Mesodermal cell (in vitro differentiated cells): ENCODE measurements around the gene IDH3G.
A peak's percentile ranks its signal among the peaks of the same experiment; 100 is the strongest.

ENCODE experiments used
- H3K27ac ChIP-seq: 2 replicates; pipeline ENCODE4 v1.7.0; 2013; ENCODE audit warnings: mild to moderate bottlenecking, low read depth, low read length, moderate library complexity; ENCODE audit not compliant: severe bottlenecking
- H3K36me3 ChIP-seq: 2 replicates; pipeline ENCODE4 v1.7.1; 2013; ENCODE audit warnings: mild to moderate bottlenecking, low read length, moderate library complexity; ENCODE audit not compliant: control insufficient read depth, insufficient read depth
- H3K4me1 ChIP-seq: one replicate; pipeline ENCODE4 v1.7.1; 2013; ENCODE audit warnings: mild to moderate bottlenecking, low read length; ENCODE audit not compliant: insufficient read depth, control insufficient read depth, poor library complexity, severe bottlenecking
- H3K4me3 ChIP-seq: 2 replicates; pipeline ENCODE4 v1.7.0; 2013; ENCODE audit warnings: low read length, control low read depth, mild to moderate bottlenecking; ENCODE audit not compliant: insufficient read depth, poor library complexity, severe bottlenecking; ENCODE audit errors: extremely low read depth
- H3K9me3 ChIP-seq: 2 replicates; pipeline ENCODE4 v1.7.1; 2013; ENCODE audit warnings: mild to moderate bottlenecking, low read length, moderate library complexity; ENCODE audit not compliant: control insufficient read depth
- WGBS, 2 experiments: methylation state at CpG; one replicate each; pipeline ENCODE4 v1.1.5; 2013; ENCODE audit warnings: missing lambda C conversion rate in 2 of 2; ENCODE audit not compliant: insufficient coverage in 2 of 2; 5-methylcytosine and 5-hydroxymethylcytosine counted together

The IDH3G gene

DNA sequence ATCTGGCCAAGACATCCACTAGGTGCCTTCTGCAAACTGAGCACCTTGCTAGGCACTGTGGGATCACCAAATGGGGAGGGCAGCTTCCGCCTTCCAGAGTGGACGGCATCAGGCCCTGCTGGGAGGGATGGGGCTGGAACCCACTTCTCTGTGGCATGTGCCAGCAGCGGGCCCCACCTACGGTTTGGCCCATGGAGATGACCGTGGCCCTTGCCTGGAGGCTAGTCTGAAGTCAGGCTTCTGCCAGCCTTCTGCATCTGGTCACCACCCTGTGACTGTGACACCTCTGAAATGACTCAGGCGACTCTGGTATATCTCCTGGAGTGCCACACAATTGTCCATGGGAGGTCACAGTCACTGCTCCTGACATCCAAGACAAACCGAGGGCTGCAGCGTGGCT, 7.5 kb upstream of the IDH3G start:
- H3K9me3 ChIP-seq: no peaks in the 10 kb centered on the region
- H3K27ac ChIP-seq: no peak overlapping the region
- peaks cover 22% of the 10 kb centered on the region for H3K36me3 ChIP-seq
- no peaks in the 10 kb centered on the region for H3K4me1 ChIP-seq
- H3K4me3 ChIP-seq: no peak overlapping the region
- WGBS, 2 experiments: 89 to 91% methylated on average over 3 to 6 of the region's 8 CpGs

DNA sequence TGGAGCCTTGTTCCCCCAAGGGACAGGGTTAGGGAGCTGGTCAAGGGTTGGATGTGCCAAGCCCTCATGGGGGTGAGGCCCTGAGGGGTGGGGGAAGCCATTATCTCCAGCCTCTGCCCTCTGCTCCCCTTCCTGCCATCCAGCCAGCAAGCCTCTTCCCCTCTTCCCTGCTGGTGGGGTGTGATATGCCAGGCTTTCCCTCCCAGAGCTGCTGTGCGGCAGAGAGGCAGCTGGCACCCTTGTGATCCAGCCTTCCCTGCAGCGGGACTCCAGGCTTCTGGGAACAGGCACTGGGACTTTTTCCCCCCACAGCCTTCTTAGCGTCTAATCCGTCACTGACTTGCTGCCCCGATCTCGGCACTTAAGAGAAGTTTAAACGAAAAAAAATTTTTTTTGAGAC, 6.6 kb upstream of the IDH3G start:
- Histone ChIP-seq H3K36me3 (peaks cover 30% of the 10 kb centered on the region), H3K9me3 (no peaks in the 10 kb centered on the region), H3K27ac (no peak overlapping the region), H3K4me3 (no peak overlapping the region), H3K4me1 (no peaks in the 10 kb centered on the region)
- WGBS, 2 experiments: 80 to 96% methylated on average over 1 to 4 of the region's 7 CpGs

DNA sequence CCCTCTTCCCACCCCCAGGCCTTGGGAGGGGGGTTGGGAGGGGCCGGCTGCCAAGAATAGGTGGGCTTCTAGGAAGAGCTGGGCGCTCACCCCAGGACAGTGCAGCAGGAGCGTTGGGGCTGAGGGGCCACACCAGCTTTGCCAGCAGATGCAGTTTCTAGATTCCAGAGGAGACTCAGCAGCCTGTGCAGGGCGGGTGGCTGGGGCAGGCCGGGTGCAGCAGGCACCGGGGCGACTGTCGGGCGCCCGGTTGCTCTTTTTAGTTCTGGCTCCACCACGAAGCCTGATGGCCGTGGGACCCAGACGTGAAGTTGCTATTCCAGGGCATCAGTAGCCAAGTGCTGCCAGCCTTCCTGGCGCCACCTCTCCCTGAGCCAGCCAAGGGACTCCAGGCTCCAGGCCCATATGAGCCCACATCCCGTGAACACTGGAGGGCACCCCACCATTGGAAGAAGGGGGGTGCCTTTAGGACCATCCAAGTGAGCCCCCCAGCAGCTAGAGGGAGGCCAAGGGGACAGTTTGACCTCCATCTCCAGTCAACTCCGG, 6.1 kb upstream of the IDH3G start:
- Histone ChIP-seq H3K27ac (no peak overlapping the region), H3K4me3 (no peak overlapping the region), H3K9me3 (no peaks in the 10 kb centered on the region), H3K36me3 (peaks cover 30% of the 10 kb centered on the region), H3K4me1 (no peaks in the 10 kb centered on the region)
- WGBS, 2 experiments: 85% methylated on average over 4 to 6 of the region's 16 CpGs

DNA sequence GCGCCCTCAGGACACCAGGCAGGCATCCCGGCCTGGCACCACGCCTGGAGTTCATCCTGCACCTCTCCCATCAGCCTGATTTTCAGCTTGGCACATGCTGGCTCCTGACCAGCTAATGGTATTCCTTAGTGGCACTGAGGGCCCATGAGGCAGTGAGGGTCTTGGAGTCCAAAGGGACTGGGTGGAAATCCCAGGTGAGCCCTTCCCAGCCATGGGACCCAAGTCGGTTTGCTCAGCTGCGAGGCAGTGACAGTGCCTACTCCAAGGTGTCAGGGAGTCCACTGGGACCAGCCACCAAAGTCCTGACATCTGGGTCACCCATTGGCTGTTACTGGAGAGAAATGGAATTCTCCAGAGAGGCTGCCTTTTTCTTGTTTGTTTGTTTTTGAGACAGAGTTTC, 5.2 kb upstream of the IDH3G start:
- H3K27ac ChIP-seq: no peak overlapping the region
- 100% methylated on average over 2 of the region's 5 CpGs for WGBS, 2 experiments

DNA sequence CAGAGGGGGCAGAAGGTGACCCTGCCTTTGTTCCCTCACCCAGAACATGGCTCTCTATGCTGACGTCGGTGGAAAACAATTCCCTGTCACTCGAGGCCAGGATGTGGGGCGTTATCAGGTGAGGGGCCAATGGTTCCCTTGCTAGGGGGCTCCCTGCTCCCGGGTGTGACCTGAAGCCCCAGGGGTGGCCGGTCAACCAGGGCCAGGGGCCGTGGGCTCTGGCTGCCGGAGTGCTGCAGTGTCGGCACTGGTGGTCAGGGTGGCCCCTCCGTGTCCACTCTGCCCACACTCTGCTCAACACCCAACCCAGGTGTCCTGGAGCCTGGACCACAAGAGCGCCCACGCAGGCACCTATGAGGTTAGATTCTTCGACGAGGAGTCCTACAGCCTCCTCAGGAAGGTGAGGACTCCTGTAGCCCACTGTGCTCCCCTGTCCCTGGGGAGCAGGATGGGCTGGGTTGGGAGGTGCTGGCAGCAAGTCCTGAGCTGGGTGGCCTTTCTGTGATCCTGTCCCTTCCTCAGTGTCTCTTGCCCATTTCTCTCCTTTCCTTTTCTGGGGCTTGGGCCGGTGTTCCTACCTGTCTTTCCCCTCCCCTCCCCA, 3.3 kb upstream of the IDH3G start:
- Histone ChIP-seq H3K9me3 (no peaks in the 10 kb centered on the region), H3K4me3 (no peak overlapping the region), H3K36me3 (peaks cover 33% of the 10 kb centered on the region), H3K4me1 (peaks cover 5% of the 10 kb centered on the region), H3K27ac (no peak overlapping the region)
- 97% methylated on average over 6 of the region's 15 CpGs; no CpG with 5 or more reads in 1 of the 2 experiments for WGBS, 2 experiments

More for the DNA sequence above, 5.2 kb upstream of the IDH3G start:
- H3K4me1 ChIP-seq: no peaks in the 10 kb centered on the region
- H3K4me3 ChIP-seq: no peak overlapping the region
- H3K36me3 ChIP-seq: peaks cover 30% of the 10 kb centered on the region
- no peaks in the 10 kb centered on the region for H3K9me3 ChIP-seq

DNA sequence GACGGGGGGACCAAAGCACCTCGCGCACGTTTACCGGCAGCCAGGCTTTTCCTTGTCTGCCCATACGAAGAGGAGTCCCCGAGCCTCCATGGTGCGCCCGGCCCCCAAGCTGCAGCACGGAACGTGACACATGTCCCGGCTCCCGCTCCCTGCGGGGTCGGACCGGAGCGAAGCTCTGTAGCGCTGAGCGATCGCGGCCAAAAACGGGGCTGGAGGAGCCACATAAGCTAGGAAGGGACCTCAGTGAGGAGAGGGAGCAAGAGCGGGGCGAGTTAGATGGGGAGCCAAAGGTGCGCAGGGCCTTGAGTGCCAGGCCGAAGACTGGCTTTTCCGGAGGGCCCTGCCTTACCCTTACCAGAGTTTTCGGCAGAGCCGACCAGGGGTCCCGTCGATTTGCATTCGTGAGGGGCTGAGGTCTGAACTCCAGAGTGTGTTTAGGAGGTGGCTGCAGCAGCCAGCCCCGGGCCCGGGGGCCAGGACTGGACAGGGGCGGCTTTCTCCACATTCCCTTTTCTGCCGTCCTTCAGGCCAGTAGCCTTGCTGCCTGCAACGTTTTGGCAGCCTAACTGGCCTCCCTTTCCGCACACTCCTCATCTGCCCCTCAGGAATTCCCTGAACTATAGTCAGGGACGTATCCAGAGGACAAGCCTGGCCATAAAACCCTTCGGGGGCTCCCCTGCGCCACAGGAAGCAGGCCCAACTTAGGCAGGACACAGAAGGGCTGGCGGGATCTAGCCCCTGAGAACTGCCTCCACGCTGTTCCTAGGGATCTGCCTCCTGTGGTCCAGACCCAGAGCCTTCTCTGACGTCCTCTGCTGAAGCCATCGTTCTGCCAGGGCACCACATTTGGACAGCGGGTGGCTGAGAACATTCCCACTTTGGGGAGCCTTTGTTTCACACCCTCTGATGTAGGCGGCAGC, 982 bp upstream of the IDH3G start:
- H3K36me3 ChIP-seq: peaks cover 33% of the 10 kb centered on the region
- peaks cover 5% of the 10 kb centered on the region for H3K4me1 ChIP-seq
- no peaks in the 10 kb centered on the region for H3K9me3 ChIP-seq
- WGBS, 2 experiments: 15 to 22% methylated on average over 9 to 14 of the region's 47 CpGs
- peak overlapping the region; percentile 69 for H3K4me3 ChIP-seq
- peak overlapping the region; percentile 45 for H3K27ac ChIP-seq

DNA sequence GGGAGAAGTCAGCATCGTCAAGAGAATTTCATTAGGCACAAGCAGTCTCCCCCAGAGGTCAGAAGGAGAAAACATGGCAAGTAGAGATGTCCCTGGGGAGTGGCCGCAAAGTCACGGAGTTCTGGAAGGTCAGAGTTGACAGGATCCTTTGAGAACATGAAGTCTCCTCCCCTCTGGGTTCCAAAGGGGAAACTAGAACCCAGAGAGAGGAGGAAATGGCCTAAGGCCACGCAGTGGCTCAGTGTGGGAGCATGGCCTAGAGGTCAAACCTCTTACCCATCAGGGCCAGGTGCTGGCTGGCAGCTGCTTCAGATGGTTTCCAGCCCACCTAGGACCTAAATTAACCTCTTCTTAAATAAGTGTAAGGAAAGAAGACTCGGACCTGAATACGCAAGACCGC, 884 bp downstream of the IDH3G start:
- WGBS, 2 experiments: 63 to 80% methylated on average over 2 to 3 of the region's 7 CpGs
- peaks cover 26% of the 10 kb centered on the region for H3K36me3 ChIP-seq
- peaks cover 5% of the 10 kb centered on the region for H3K4me1 ChIP-seq
- peak overlapping the region; percentile 69 for H3K4me3 ChIP-seq
- no peaks in the 10 kb centered on the region for H3K9me3 ChIP-seq
- peak overlapping the region; percentile 72 for H3K27ac ChIP-seq

DNA sequence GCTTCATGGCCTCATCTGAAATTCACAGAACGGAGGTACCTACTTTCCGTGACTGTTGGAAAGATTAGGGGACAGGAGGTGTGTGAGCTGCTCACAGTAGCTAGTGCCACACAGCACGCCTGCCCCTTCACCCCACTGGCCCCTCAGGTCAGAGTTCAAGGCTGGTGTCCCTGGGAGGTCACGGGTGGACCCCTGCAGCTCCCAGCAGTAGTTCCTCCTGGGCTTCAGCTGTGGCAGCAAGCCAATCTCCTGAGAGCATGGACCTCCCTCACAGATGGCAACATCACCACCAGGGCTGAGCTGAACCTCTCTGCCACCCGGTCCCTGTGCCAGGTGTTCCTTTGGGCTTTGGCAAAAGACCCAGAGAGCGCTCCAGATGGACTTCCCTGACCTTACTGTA, 1.8 kb downstream of the IDH3G start:
- H3K4me3 ChIP-seq: peak overlapping the region; percentile 69
- peaks cover 22% of the 10 kb centered on the region for H3K36me3 ChIP-seq
- WGBS, 2 experiments: 92 to 100% methylated on average over 2 to 3 of the region's 6 CpGs
- peaks cover 5% of the 10 kb centered on the region for H3K4me1 ChIP-seq
- H3K9me3 ChIP-seq: no peaks in the 10 kb centered on the region
- H3K27ac ChIP-seq: no peak overlapping the region

DNA sequence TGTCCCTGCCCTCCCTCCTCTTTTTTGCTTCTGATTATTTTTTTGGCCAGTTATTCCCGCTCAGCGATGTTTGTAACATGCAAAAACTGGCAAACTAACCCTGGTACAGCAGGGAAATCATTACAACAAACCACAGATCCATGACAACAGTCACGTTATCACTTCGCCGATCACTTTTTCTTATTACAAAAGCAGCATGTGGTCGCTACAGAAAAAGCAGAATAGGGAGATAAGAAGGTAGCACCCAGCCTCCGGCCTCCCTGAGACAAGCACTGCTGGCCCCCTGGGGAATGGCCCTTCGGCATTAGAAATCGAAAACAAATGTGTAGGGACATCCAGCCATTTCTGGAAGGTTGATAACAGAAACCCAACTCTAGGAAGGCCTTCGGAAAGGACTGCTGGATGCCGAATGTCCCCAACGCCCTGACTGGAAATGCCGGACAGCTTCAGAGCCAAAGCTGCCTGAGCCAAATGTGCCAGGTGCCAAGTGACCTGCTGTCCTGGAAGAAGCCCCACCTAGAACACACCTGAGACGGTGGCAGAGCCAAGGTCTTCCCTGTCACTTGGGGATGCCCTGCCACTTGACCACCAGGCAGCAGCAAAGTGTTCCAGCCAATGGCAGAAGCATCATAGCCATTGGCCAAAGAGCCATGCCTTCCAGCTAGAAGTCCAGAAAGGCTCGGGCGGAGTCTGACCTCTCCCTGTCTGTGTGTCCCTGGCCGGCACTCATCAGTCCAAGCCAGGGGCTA, 2.9 kb downstream of the IDH3G start:
- H3K4me3 ChIP-seq: no peak overlapping the region
- peaks cover 15% of the 10 kb centered on the region for H3K36me3 ChIP-seq
- peaks cover 5% of the 10 kb centered on the region for H3K4me1 ChIP-seq
- WGBS, 2 experiments: 99% methylated on average over 9 to 10 of the region's 17 CpGs
- no peak overlapping the region for H3K27ac ChIP-seq
- H3K9me3 ChIP-seq: no peaks in the 10 kb centered on the region

DNA sequence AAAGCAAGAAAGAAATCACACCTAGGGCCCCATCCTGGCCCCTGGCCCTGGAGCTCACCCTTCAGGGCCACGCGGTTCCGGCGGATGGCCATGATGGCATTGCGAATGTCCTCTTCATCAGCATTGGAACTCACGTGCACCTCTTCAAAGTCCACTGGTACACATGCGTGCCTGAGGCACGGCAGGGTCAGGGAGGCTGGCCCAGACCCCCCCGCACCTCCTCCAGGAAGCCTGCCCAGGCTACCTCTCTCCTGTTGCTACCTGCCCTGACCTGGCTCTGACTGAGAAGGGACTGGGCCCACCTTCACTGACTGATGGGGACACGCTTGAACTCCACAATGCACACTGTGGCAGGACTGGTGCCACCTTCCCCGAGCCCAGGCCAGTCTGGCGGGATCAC, 4.5 kb downstream of the IDH3G start:
- H3K9me3 ChIP-seq: no peaks in the 10 kb centered on the region
- 95 to 97% methylated on average over 5 to 6 of the region's 12 CpGs for WGBS, 2 experiments
- no peak overlapping the region for H3K27ac ChIP-seq
- peaks cover 5% of the 10 kb centered on the region for H3K4me1 ChIP-seq
- H3K36me3 ChIP-seq: peaks cover 11% of the 10 kb centered on the region
- H3K4me3 ChIP-seq: no peak overlapping the region
